ENCODE results near the gene RANBP17.
"Not testable (repeated sequence)": the region's sequence is repeated elsewhere in the genome, so short reads cannot be mapped to it uniquely, and the experiment has no call there.

DNA sequence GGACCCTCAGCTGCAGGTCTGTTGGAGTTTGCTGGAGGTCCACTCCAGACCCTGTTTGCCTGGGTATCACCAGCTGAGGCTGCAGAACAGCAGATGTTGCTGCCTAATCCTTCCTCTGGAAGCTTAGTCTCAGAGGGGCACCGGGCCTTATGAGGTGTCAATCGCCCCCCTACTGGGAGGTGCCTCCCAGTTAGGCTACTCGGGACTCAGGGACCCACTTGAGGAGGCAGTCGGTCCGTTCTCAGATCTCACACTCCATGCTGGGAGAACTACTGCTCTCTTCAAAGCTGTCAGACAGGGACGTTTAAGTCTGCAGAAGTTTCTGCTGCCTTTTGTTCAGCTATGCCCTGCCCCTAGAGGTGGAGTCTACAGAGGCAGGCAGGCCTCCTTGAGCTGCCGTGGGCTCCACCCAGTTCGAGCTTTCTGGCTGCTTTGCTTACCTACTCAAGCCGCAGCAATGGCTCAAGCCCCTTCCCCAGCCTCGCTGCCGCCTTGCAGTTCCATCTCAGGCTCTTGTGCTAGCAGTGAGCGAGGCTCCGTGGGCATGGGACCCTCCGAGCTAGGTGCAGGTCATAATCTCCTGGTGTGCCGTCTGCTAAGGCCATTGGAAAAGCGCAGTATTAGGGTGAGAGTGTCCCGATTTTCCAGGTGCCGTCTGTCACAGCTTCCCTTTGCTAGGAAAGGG is 73.9 kb downstream of the RANBP17 start:
- TF ChIP-seq ELF4 (IDR thresholded peaks at IDR 0.05); SUZ12 (IDR thresholded peaks at IDR 0.05); BHLHE40 (IDR thresholded peaks at IDR 0.05; ENCODE audit: borderline replicate concordance); FOXM1 (IDR thresholded peaks at IDR 0.05; ENCODE audit: borderline replicate concordance); ARNT (IDR thresholded peaks at IDR 0.05); FOXA1 (IDR thresholded peaks at IDR 0.05); L3MBTL2 (conservative IDR thresholded peaks at IDR 0.05); ZNF384 (IDR thresholded peaks at IDR 0.05); CTBP1 (IDR thresholded peaks at IDR 0.05; ENCODE audit: borderline replicate concordance); FOXK2 (IDR thresholded peaks at IDR 0.05); SP1 (IDR thresholded peaks at IDR 0.05): not testable (repeated sequence)

Measured in HEK293T (cell line).